ENCODE measurements around the gene TFCP2L1.
"Not testable (repeated sequence)": the region's sequence is repeated elsewhere in the genome, so short reads cannot be mapped to it uniquely, and the experiment has no call there.

TFCP2L1 gene

GRCh38 chr2:121225681-121226080 is 59.3 kb downstream of the TFCP2L1 start:
- not testable (repeated sequence) for DNase-seq (ENCODE audit: low read depth, low spot score)

DNA sequence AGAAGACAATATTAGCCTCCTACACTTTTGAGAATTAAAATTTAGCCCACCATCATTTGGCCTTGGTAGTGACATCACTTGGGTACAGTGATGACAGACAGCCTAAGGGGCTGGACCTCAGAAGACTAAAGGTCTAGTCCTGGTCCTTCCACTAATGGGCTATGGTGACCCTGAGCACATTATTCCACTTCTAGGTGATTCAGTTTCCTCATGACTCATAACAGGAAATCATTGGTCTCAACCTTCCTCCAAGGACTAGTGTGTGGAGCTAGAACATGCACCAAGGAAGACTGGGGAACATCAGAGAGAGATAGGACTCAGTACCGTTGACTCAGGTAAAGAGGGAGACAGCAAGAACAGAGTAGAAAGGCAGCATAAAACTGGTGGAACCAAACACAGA is 64.0 kb downstream of the TFCP2L1 start:
- DNase-seq (ENCODE audit: low read depth, low spot score) = no peak

DNA sequence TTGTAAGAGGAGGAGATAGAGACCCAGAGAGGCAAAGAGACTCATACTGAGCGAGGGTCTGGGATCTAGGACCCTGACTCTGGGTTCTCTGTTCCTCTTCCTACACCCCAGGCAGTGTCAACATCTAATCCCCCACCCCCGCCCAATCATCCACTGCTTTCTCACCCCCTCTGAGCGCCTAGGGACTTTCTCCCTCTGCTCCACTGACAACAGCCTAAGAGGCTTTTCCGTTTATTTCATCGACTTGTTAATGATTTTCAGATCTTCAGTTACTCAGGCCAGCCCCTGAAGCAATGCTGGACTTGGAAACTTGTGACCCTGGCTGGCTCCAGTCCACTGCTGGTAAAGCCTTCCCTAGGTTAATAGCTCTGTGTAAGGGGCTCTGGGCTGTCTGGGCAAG is 65.1 kb downstream of the TFCP2L1 start:
- no peak for DNase-seq (ENCODE audit: low read depth, low spot score)

GRCh38 chr2:121218386-121218938 is 66.5 kb downstream of the TFCP2L1 start:
- DNase-seq (ENCODE audit: low read depth, low spot score) = no peak

DNA sequence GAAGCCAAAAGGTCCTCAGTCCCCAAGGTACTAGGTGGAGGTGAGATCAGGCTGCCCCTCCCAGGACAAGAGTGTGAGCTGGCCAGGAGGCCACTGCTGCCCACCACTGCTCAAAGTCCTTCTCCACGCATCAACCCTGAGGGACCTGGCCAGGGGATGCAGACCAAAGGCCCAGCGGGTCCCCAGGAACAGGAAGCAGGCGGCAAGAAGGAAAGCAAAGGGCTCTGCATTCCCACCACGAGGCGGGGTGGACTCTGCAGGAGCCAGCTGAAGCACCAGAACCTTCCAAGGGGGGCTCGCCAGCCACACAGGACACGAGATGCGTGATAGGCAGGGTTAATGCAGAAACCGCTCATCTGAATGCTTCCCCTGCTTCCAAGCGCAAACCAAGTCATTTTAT is 67.4 kb downstream of the TFCP2L1 start:
- DNase-seq (ENCODE audit: low read depth, low spot score) = no peak

- no peak for DNase-seq (ENCODE audit: low read depth, low spot score)
Observed at GRCh38 chr2:121214296-121214695, 70.7 kb downstream of the TFCP2L1 start.

DNA sequence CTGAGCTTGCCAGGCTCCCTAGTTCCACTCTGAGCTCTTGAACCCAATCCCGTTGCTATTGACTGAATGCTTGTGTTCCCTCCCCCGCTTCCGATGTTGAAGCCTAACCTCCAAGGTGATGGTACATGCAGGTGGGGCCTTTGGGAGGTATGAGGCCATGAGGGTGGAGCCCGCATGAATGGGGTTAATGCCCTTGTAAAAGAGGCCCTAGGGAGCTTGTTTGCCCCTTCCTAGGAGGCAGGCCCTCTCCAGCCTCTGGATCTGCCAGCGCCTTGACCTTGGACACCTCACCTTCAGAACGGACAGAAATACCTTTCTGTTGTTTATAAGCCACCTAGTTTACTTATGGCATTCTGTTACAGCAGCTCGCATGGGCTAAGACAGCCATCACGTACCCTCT is 71.6 kb downstream of the TFCP2L1 start:
- no peak for DNase-seq (ENCODE audit: low read depth, low spot score)

GRCh38 chr2:121212661-121213325 is 72.2 kb downstream of the TFCP2L1 start:
- DNase-seq (ENCODE audit: low read depth, low spot score) = no peak

DNA sequence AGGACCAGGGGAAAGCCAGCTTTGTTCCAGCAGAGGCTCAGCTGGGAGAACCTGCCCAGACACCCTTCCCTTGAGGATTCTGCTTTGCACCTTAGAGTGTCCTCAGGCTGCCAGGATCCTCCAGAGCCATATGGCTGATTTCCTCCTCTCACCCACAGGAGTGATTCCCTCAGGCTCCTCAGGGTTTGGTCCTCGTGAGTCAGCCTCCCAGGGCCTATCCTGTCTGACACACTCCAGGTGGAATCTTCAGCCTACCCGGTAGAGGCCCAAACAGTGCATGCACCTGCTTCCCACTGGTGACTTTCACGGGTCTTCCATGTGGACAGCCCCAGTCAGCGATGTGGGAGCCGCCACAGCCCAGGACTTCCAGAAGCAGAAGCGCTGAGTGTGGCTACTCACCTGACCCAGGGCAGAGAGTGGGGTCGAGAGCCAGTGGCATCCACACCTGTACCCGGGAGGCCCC is 73.3 kb downstream of the TFCP2L1 start:
- no peak for DNase-seq (ENCODE audit: low read depth, low spot score)

DNA sequence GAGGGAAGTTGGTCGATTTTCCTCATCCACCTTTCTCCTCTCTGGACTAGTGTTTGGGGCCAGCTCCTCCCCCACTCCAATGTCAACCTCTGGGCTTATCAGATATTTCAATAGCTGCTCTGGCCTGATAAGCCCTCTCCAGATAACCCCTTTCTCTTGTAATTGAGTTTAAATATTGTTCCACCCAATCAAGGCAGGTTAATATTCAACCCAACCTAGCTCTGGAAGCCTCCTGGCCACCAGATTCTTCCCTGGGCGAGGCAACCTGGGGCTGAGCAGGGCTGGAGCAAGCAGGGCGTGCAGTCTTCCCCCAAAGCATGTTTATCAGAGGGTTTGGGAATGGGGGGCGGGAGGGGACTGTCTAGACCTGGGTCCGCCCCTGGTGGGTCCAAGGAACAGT is 73.8 kb downstream of the TFCP2L1 start:
- no peak for DNase-seq (ENCODE audit: low read depth, low spot score)

DNA sequence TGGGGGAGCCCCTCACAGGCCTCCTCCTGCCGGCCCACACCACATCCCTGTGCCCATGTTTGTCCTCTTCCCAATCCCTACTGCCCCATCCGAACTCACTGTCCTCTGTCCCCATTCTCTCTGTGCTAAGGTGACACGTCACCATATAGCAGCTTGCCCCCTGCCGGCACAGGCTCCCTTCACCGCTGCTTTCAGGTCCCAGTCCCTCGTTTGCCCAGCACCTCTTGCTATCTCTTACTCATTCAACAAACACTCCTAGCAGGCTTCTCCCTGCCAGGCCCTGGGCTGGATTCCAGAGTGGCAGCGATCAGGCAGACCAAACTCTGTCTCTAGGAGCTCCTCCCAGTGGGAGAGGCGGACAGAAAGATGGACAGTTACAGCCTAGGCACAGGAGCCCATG is 74.3 kb downstream of the TFCP2L1 start:
- peak; percentile 31 for DNase-seq (ENCODE audit: low read depth, low spot score)

GRCh38 chr2:121209014-121209610 is 75.9 kb downstream of the TFCP2L1 start:
- DNase-seq (ENCODE audit: low read depth, low spot score) = no peak

DNA sequence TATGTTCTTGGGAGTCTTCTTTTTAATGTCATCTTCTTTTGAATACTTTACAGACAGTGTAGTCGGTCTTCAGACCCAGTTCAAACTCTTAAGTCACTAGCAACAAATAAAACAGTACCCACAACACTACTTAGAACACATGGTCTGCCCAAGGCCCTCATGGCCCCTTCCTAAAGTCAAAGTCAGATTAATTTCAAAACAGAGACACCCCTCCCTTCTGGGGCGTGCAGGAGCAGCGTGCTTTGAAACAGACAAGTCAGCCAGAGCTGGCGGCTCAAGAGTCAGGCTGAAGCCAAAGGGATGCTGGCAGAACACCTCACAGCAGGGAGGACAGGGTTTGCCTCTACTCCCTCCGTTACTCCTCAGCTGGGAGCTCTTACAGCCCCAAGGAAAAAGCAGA is 77.5 kb downstream of the TFCP2L1 start:
- no peak for DNase-seq (ENCODE audit: low read depth, low spot score)

- DNase-seq (ENCODE audit: low read depth, low spot score) = peak; percentile 91
Observed at GRCh38 chr2:121205321-121205942, 79.6 kb downstream of the TFCP2L1 start.

GRCh38 chr2:121203591-121204249 is 81.3 kb downstream of the TFCP2L1 start:
- no peak for DNase-seq (ENCODE audit: low read depth, low spot score)

GRCh38 chr2:121202541-121203310 is 82.3 kb downstream of the TFCP2L1 start:
- no peak for DNase-seq (ENCODE audit: low read depth, low spot score)

- DNase-seq (ENCODE audit: low read depth, low spot score) = no peak
Observed at GRCh38 chr2:121201796-121202195, 83.2 kb downstream of the TFCP2L1 start.

DNA sequence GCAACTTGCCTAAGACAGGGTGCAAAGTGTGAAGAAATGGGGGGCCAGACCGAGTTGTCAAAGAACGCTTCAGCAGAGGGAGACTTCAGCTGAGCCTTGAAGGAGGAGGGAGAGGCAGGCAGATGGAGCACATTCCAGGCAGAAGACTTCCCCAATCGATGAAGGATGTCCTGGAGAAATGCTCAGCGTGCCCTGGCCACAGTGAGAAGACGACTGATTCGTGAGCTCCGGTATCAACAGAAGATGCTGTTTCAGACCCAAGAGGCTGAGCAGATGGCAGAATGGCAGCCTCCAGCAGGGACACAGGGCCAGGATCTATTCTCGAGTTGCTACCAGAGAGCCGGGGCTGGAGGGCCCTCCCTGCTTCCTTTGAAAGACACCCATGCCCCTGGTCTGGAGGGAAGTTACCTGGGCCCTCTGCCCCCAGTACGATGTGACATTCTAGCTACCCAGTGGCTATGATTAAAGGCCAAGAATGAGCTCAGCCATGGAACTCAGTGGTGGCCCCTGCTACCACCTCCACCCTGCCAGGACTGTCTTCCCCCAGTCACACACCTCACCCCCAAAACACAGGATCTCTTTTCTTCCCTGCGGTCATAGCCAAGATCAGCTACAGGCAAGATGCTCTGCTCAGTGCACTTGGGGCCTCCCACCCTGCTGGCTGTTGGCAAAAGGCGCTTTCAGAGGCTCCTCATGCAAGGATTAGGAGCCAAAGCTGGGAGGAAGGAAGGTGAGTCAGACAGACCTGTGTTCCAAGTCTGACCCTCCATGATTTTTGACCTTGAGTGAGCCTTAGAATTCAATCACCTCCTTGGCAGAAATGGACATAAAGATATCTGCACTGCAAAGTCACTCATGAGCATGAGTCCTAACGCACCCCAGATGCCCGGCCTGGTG is 84.3 kb downstream of the TFCP2L1 start:
- no peak for DNase-seq (ENCODE audit: low read depth, low spot score)

DNA sequence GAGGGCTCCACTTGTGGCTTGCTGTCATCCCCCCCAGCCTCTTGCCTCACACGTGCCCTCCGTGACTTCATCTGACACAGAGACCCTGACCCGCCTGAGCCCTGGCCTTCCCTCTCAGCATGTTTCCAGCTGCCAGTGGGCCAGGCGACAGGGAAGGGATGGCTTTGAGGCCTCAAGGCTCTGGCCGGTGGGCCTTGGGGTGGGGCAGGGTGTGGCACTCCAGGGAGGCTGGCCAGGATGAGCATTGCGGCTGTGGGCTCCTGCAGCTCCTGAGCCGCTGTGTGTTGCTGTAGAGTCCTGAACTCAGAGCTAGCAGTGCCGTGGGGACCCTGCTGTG is 85.0 kb downstream of the TFCP2L1 start:
- DNase-seq (ENCODE audit: low read depth, low spot score) = no peak

- no peak for DNase-seq (ENCODE audit: low read depth, low spot score)
Observed at GRCh38 chr2:121199281-121200010, 85.6 kb downstream of the TFCP2L1 start.

Measured in astrocyte of the hippocampus (primary cell).